Liver (tissue), 9 donors: ENCODE results near the gene AOAH. TPM values are rescaled to one million over a fixed set of nuclear protein-coding genes. Genes with fewer than 3 reads are reported as not detected.
"Not testable (repeated sequence)": the region's sequence is repeated elsewhere in the genome, so short reads cannot be mapped to it uniquely, and the experiment has no call there.

Source experiments
- DNase-seq: peaks from one replicate; pipeline ENCODE4 v3.0.0-alpha.2; 2017; ENCODE audit warnings: low spot score
- H3K27ac ChIP-seq, 2 donors: one replicate each; pipeline ENCODE4 v1.7.0; 2013; ENCODE audit warnings: inconsistent platforms in 2 of 2, low read length in 2 of 2, control low read depth in 1 of 2, low read depth in 1 of 2, mild to moderate bottlenecking in 1 of 2
- H3K27me3 ChIP-seq, 4 donors: one replicate each; pipeline versions ENCODE4 v1.6.1 to v1.7.0; 2013; ENCODE audit warnings: low read length in 3 of 4, inconsistent platforms in 1 of 4, mild to moderate bottlenecking in 1 of 4, moderate library complexity in 1 of 4; ENCODE audit not compliant: control insufficient read depth in 4 of 4, insufficient read depth in 4 of 4
- H3K36me3 ChIP-seq, 4 donors: one replicate each; pipeline versions ENCODE4 v1.6.1 to v1.7.0; 2013; ENCODE audit warnings: low read length in 3 of 4, mild to moderate bottlenecking in 3 of 4, low read depth in 1 of 4, moderate library complexity in 1 of 4; ENCODE audit not compliant: control insufficient read depth in 4 of 4, insufficient read depth in 3 of 4
- H3K4me1 ChIP-seq, 4 donors: one replicate each; pipeline versions ENCODE4 v1.6.1 to v1.7.0; 2013; ENCODE audit warnings: low read length in 3 of 4, mild to moderate bottlenecking in 3 of 4, moderate library complexity in 1 of 4; ENCODE audit not compliant: control insufficient read depth in 4 of 4, insufficient read depth in 4 of 4
- H3K4me3 ChIP-seq, 3 donors: one replicate each; pipeline versions ENCODE4 v1.6.1 to v1.7.0; 2013; ENCODE audit warnings: low read length in 3 of 3, control low read depth in 1 of 3, low read depth in 1 of 3, mild to moderate bottlenecking in 1 of 3
- H3K9ac ChIP-seq, 2 donors: one replicate each; pipeline ENCODE4 v1.7.0; 2013; ENCODE audit warnings: low read length in 2 of 2, mild to moderate bottlenecking in 2 of 2, moderate library complexity in 2 of 2, control low read depth in 1 of 2, low read depth in 1 of 2
- H3K9me3 ChIP-seq, 4 donors: one replicate each; pipeline versions ENCODE4 v1.6.1 to v1.7.0; 2013; ENCODE audit warnings: low read length in 3 of 4; ENCODE audit not compliant: control insufficient read depth in 4 of 4
- FOXA2 ChIP-seq: IDR thresholded peaks from 2 replicates; pipeline ENCODE4 v1.6.1; 2016; ENCODE audit warnings: antibody characterized with exemption
- HNF4A ChIP-seq, 2 donors: conservative IDR thresholded peaks; 2 replicates each; pipeline ENCODE4 v1.6.1; 2016; ENCODE audit warnings: antibody characterized with exemption in 2 of 2, mild to moderate bottlenecking in 2 of 2
- HNF4G ChIP-seq: IDR thresholded peaks from 2 replicates; pipeline ENCODE4 v1.6.1; 2016; ENCODE audit warnings: antibody characterized with exemption
- JUND ChIP-seq, 2 donors: IDR thresholded peaks; 2 replicates each; pipeline ENCODE4 v1.6.1; 2016; ENCODE audit warnings: antibody characterized with exemption in 2 of 2
- RAD21 ChIP-seq, 2 donors: IDR thresholded peaks; 2 replicates each; pipeline ENCODE4 v1.6.1; 2016; ENCODE audit warnings: antibody characterized with exemption in 2 of 2, mild to moderate bottlenecking in 2 of 2
- SP1 ChIP-seq: IDR thresholded peaks from 2 replicates; pipeline ENCODE4 v1.6.1; 2018; ENCODE audit warnings: antibody characterized with exemption, mild to moderate bottlenecking
- TAF1 ChIP-seq: conservative IDR thresholded peaks from 2 replicates; pipeline ENCODE4 v1.6.1; 2016; ENCODE audit warnings: antibody characterized with exemption, mild to moderate bottlenecking
- YY1 ChIP-seq: IDR thresholded peaks from 2 replicates; pipeline ENCODE4 v1.6.1; 2016; ENCODE audit warnings: antibody characterized with exemption, mild to moderate bottlenecking
- WGBS: extraction: QIAGEN DNeasy Blood & Tissue Kit; methylation state at CpG from one replicate; pipeline ENCODE4 v1.1.7; 2013; 5-methylcytosine and 5-hydroxymethylcytosine counted together
- polyA plus RNA-seq, 2 donors: library from polyadenylated mRNA; stranded (reverse) in 1 of 2; unstranded in 1 of 2; fragments of 200-250 nt in 1 of 2; fragments of >200 nt in 1 of 2; fragmentation: Nextera tagmentation in 1 of 2; extraction: Ambion mirVana in 1 of 2; gene quantifications; one replicate each; pipeline versions ENCODE4 v1.2.1 to v1.2.3, GENCODE V29; 2013 to 2015
- total RNA-seq, 2 donors: library from RNA; depleted of rRNA; stranded (reverse); fragments of >200 nt; gene quantifications; one replicate each; pipeline ENCODE4 v1.2.3, GENCODE V29; 2014
- TF ChIP-seq, protein P1 (sequence below): IDR thresholded peaks from 2 replicates; pipeline ENCODE4 v1.6.1; 2016; ENCODE audit warnings: antibody characterized with exemption
- TF ChIP-seq, protein P2 (sequence below): IDR thresholded peaks from 2 replicates; pipeline ENCODE4 v1.6.1; 2016; ENCODE audit warnings: antibody characterized with exemption
- TF ChIP-seq, protein P3 (sequence below): IDR thresholded peaks from 2 replicates; pipeline ENCODE4 v1.6.1; 2016; ENCODE audit warnings: antibody characterized with exemption, mild to moderate bottlenecking
- TF ChIP-seq, protein P4 (sequence below): IDR thresholded peaks from 2 replicates; pipeline ENCODE4 v1.6.1; 2016; ENCODE audit warnings: antibody characterized with exemption
- donor health status: healthy.
- donor health status: healthy.
- donor health status: healthy.
- donor health status: healthy.
- donor health status: healthy.

AOAH gene
- total and polyA plus RNA-seq, 4 donors = 2.4 to 26.7 (median 5.8) TPM

DNA sequence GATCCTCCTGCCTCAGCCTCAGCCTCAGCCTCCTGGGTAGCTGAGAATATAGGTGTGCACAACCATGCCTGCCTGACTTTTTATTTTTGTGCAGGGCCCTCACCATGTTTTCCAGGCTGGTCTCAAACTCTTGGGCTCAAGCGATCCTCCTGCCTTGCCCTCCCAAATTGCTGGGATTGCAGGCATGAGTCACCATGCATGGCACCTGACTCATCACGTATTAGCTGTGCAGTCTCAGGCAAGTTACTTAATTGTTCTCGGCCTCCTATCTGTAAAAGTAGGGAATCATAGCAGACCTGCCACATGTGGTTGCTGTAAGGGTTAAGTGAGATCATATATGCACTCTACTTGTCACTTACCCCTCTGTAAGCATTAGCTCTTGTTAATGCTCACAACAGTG is 217.5 kb downstream of the AOAH start:
- no peak overlapping the region for H3K27ac ChIP-seq
- H3K4me3 ChIP-seq = no peak overlapping the region
- H3K27me3 ChIP-seq = no peaks in the 10 kb centered on the region
- TF ChIP-seq, protein P1, sequence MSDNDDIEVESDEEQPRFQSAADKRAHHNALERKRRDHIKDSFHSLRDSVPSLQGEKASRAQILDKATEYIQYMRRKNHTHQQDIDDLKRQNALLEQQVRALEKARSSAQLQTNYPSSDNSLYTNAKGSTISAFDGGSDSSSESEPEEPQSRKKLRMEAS = no peak
- TF ChIP-seq, protein P2, sequence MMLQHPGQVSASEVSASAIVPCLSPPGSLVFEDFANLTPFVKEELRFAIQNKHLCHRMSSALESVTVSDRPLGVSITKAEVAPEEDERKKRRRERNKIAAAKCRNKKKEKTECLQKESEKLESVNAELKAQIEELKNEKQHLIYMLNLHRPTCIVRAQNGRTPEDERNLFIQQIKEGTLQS = no peak
- TF ChIP-seq, protein P3, sequence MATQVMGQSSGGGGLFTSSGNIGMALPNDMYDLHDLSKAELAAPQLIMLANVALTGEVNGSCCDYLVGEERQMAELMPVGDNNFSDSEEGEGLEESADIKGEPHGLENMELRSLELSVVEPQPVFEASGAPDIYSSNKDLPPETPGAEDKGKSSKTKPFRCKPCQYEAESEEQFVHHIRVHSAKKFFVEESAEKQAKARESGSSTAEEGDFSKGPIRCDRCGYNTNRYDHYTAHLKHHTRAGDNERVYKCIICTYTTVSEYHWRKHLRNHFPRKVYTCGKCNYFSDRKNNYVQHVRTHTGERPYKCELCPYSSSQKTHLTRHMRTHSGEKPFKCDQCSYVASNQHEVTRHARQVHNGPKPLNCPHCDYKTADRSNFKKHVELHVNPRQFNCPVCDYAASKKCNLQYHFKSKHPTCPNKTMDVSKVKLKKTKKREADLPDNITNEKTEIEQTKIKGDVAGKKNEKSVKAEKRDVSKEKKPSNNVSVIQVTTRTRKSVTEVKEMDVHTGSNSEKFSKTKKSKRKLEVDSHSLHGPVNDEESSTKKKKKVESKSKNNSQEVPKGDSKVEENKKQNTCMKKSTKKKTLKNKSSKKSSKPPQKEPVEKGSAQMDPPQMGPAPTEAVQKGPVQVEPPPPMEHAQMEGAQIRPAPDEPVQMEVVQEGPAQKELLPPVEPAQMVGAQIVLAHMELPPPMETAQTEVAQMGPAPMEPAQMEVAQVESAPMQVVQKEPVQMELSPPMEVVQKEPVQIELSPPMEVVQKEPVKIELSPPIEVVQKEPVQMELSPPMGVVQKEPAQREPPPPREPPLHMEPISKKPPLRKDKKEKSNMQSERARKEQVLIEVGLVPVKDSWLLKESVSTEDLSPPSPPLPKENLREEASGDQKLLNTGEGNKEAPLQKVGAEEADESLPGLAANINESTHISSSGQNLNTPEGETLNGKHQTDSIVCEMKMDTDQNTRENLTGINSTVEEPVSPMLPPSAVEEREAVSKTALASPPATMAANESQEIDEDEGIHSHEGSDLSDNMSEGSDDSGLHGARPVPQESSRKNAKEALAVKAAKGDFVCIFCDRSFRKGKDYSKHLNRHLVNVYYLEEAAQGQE = no peak
- no peak for TF ChIP-seq FOXA2
- TF ChIP-seq YY1 = no peak
- no peak for TF ChIP-seq RAD21 (IDR thresholded peaks at IDR 0.05)
- no peak for TF ChIP-seq HNF4A (conservative IDR thresholded peaks at IDR 0.05)
- TF ChIP-seq HNF4G = no peak
- H3K9me3 ChIP-seq = no peaks in the 10 kb centered on the region
- DNase-seq = no peak
- H3K9ac ChIP-seq = no peak overlapping the region
- H3K36me3 ChIP-seq = no peaks in the 10 kb centered on the region
- 97% methylated on average over 3 of the region's 3 CpGs for WGBS
- no peaks in the 10 kb centered on the region for H3K4me1 ChIP-seq

DNA sequence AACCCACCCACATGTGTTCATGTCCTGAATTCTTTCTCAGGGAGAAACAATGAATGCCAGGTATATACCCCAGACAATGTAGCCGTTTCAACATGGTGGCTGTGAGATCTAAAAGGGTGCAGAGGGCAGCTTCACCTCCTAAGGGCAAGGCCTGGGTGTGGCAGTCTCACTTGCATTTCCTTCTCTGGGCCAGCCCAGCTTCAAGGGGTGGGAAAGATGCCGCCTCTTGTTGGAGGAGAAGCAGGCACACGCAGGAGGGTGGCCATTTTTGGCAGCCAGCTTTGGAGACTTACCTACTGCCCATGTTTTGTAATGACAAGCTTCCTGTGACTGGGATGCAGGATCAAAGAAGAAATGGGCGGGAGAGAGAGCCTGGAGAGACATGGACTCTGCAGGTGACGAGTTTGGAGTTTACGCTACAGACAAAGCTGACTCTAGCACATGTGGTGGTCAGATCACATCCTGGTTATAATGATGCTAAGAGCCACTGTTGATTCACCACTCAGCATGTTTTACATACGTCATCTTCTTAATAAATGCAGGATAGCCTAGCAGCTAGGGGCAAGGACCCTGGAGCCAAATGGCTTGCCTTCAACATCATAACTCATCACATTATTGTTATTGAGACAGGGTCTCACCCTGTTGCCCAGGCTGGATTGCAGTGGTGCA is 218.0 kb downstream of the AOAH start:
- Histone ChIP-seq H3K4me3 (no peak overlapping the region), H3K9ac (no peak overlapping the region), H3K9me3 (no peaks in the 10 kb centered on the region), H3K27ac (no peak overlapping the region), H3K27me3 (no peaks in the 10 kb centered on the region), H3K4me1 (no peaks in the 10 kb centered on the region), H3K36me3 (no peaks in the 10 kb centered on the region)
- WGBS = 95% methylated on average over 7 of the region's 7 CpGs
- no peak for DNase-seq
- TF ChIP-seq JUND (IDR thresholded peaks at IDR 0.05) = no peak
- no peak for TF ChIP-seq SP1
- TF ChIP-seq, protein P4, sequence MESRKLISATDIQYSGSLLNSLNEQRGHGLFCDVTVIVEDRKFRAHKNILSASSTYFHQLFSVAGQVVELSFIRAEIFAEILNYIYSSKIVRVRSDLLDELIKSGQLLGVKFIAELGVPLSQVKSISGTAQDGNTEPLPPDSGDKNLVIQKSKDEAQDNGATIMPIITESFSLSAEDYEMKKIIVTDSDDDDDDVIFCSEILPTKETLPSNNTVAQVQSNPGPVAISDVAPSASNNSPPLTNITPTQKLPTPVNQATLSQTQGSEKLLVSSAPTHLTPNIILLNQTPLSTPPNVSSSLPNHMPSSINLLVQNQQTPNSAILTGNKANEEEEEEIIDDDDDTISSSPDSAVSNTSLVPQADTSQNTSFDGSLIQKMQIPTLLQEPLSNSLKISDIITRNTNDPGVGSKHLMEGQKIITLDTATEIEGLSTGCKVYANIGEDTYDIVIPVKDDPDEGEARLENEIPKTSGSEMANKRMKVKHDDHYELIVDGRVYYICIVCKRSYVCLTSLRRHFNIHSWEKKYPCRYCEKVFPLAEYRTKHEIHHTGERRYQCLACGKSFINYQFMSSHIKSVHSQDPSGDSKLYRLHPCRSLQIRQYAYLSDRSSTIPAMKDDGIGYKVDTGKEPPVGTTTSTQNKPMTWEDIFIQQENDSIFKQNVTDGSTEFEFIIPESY = no peak
- no peak for TF ChIP-seq HNF4G
- no peak for TF ChIP-seq TAF1
- TF ChIP-seq, protein P1 = no peak

DNA sequence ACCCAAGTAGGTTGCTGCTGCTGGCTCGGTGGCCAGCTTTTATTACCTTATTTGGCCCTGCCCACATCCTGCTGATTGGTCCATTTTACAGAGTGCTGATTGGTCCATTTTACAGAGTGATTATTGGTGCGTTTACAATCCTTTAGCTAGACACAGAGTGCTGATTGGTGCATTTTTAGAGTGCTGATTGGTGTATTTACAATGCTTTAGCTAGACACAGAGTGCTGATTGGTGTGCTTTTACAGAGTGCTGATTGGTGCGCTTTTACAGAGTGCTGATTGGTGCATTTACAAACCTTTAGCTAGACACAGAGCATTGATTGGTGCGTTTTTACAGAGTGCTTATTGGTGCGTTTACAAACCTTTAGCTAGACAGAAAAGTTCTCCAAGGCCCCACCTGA is 219.7 kb downstream of the AOAH start:
- not testable (repeated sequence) for H3K27ac ChIP-seq, H3K9me3 ChIP-seq, H3K4me3 ChIP-seq, H3K27me3 ChIP-seq, H3K9ac ChIP-seq, DNase-seq, H3K36me3 ChIP-seq, H3K4me1 ChIP-seq
- 91% methylated on average over 5 of the region's 5 CpGs for WGBS

DNA sequence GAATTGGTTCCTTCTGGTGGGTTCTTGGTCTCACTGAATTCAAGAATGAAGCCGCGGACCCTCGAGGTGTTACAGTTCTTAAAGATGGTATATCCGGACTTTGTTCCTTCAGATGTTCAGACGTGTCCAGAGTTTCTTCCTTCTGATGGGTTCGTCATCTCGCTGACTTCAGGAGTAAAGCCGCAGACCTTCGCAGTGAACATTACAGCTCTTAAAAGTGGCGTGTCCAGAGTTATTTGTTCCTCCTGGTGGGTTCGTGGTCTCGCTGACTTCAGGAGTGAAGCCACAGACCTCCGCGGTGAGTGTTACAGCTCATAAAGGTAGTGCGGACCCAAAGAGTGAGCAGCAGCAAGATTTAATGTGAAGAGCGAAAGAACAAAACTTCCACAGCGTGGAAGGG is 220.1 kb downstream of the AOAH start:
- 96% methylated on average over 17 of the region's 17 CpGs for WGBS
- H3K4me3 ChIP-seq, H3K27ac ChIP-seq, H3K36me3 ChIP-seq, H3K9ac ChIP-seq, H3K4me1 ChIP-seq, DNase-seq, H3K9me3 ChIP-seq, H3K27me3 ChIP-seq: not testable (repeated sequence)
